GM21619 (cell line): ENCODE measurements around the gene HTT.
"Not testable (repeated sequence)": the region's sequence is repeated elsewhere in the genome, so short reads cannot be mapped to it uniquely, and the experiment has no call there.

Experiments used
- ATAC-seq: cut with Tn5 transposase; IDR thresholded peaks from one replicate; pipeline ENCODE4 v1.9.1; 2021; ENCODE audit not compliant: unreplicated experiment

The HTT gene

GRCh38 chr4:3160438-3160837 lies 86.0 kb downstream of the HTT start:
- ATAC-seq = no peak

- not testable (repeated sequence) for ATAC-seq
Observed at GRCh38 chr4:3161044-3161443, 86.6 kb downstream of the HTT start.

GRCh38 chr4:3166434-3166833 lies 92.0 kb downstream of the HTT start:
- not testable (repeated sequence) for ATAC-seq

- no peak for ATAC-seq
Observed at GRCh38 chr4:3168029-3168428, 93.5 kb downstream of the HTT start.

GRCh38 chr4:3174371-3175338 lies 100.2 kb downstream of the HTT start:
- no peak for ATAC-seq

- ATAC-seq = no peak
Observed at GRCh38 chr4:3176367-3177229, 102.1 kb downstream of the HTT start.

- no peak for ATAC-seq
Observed at GRCh38 chr4:3177426-3177825, 102.9 kb downstream of the HTT start.

- ATAC-seq = no peak
Observed at GRCh38 chr4:3177905-3178304, 103.4 kb downstream of the HTT start.

- ATAC-seq = no peak
Observed at GRCh38 chr4:3178351-3178750, 103.9 kb downstream of the HTT start.

- no peak for ATAC-seq
Observed at GRCh38 chr4:3179126-3179706, 104.7 kb downstream of the HTT start.

- ATAC-seq = no peak
Observed at GRCh38 chr4:3183008-3183407, 108.5 kb downstream of the HTT start.

GRCh38 chr4:3184725-3185124 lies 110.2 kb downstream of the HTT start:
- ATAC-seq = no peak

- no peak for ATAC-seq
Observed at GRCh38 chr4:3186609-3187008, 112.1 kb downstream of the HTT start.

- no peak for ATAC-seq
Observed at GRCh38 chr4:3188118-3188517, 113.6 kb downstream of the HTT start.

GRCh38 chr4:3189459-3189858 lies 115.0 kb downstream of the HTT start:
- ATAC-seq = no peak

GRCh38 chr4:3190549-3190948 lies 116.1 kb downstream of the HTT start:
- ATAC-seq = no peak

GRCh38 chr4:3192188-3192587 lies 117.7 kb downstream of the HTT start:
- ATAC-seq = no peak

GRCh38 chr4:3192827-3193226 lies 118.3 kb downstream of the HTT start:
- no peak for ATAC-seq

GRCh38 chr4:3193531-3194203 lies 119.2 kb downstream of the HTT start:
- ATAC-seq = no peak

- no peak for ATAC-seq
Observed at GRCh38 chr4:3196670-3197359, 122.3 kb downstream of the HTT start.
